Panc1 (cell line): Measurements from ENCODE around the gene HOXB2.
A peak's percentile ranks its signal among the peaks of the same experiment; 100 is the strongest.

ENCODE experiments used
- SIN3A ChIP-seq: IDR thresholded peaks from 2 replicates; pipeline ENCODE4 v1.6.1; 2012; ENCODE audit warnings: low read depth, mild to moderate bottlenecking, low read length, moderate library complexity, borderline replicate concordance; ENCODE audit not compliant: insufficient read depth
- TF ChIP-seq, protein P1 (sequence below): fragments of 450-650 bp; IDR thresholded peaks from 2 replicates; pipeline ENCODE4 v1.5.1; 2017; ENCODE audit warnings: mild to moderate bottlenecking

GRCh38 chr17:48587276-48588073 is 42.6 kb upstream of the HOXB2 start:
- TF ChIP-seq, protein P1, sequence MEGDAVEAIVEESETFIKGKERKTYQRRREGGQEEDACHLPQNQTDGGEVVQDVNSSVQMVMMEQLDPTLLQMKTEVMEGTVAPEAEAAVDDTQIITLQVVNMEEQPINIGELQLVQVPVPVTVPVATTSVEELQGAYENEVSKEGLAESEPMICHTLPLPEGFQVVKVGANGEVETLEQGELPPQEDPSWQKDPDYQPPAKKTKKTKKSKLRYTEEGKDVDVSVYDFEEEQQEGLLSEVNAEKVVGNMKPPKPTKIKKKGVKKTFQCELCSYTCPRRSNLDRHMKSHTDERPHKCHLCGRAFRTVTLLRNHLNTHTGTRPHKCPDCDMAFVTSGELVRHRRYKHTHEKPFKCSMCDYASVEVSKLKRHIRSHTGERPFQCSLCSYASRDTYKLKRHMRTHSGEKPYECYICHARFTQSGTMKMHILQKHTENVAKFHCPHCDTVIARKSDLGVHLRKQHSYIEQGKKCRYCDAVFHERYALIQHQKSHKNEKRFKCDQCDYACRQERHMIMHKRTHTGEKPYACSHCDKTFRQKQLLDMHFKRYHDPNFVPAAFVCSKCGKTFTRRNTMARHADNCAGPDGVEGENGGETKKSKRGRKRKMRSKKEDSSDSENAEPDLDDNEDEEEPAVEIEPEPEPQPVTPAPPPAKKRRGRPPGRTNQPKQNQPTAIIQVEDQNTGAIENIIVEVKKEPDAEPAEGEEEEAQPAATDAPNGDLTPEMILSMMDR, result no peak
- TF ChIP-seq SIN3A, result peak; percentile 92
